Prostate gland (tissue), 2 donors: ENCODE data around the gene IGDCC3. TPM values are rescaled to one million over a fixed set of nuclear protein-coding genes. Genes with fewer than 3 reads are reported as not detected.

Source experiments
- DNase-seq: peaks from one replicate; pipeline ENCODE4 v3.0.0-alpha.2; 2019; ENCODE audit warnings: low spot score
- H3K27ac ChIP-seq, 2 donors: fragments of 200-600 bp; sonication (generic); 2 replicates each; pipeline ENCODE4 v1.5.1; 2017 to 2019
- H3K27me3 ChIP-seq: fragments of 200-600 bp; sonication (generic); replicated peaks from 2 replicates; pipeline ENCODE4 v1.5.1; 2019; ENCODE audit not compliant: insufficient read depth
- H3K36me3 ChIP-seq, 2 donors: fragments of 200-600 bp; sonication (generic); 1 replicate in 1 of 2; 2 replicates in 1 of 2; pipeline versions ENCODE4 v1.5.1 to v1.8.1; 2017 to 2019
- H3K4me1 ChIP-seq: fragments of 200-600 bp; sonication (generic); replicated peaks from 2 replicates; pipeline ENCODE4 v1.5.1; 2019
- H3K4me3 ChIP-seq, 2 donors: fragments of 200-600 bp; sonication (generic); 2 replicates each; pipeline ENCODE4 v1.5.1; 2017 to 2019
- H3K9me3 ChIP-seq: fragments of 200-600 bp; sonication (generic); 2 replicates; pipeline ENCODE4 v1.5.1; 2017
- CTCF ChIP-seq, 4 experiments: fragments of 200-600 bp in 2 of 4; fragments of 450-650 bp in 2 of 4; sonication (generic) in 2 of 4; IDR thresholded peaks; 1 replicate in 3 of 4; 2 replicates in 1 of 4; pipeline ENCODE4 v1.5.1; 2016 to 2019; ENCODE audit warnings: antibody characterized with exemption in 4 of 4, mild to moderate bottlenecking in 2 of 4, moderate library complexity in 2 of 4
- POLR2A ChIP-seq: fragments of 450-650 bp; IDR thresholded peaks from one replicate; pipeline ENCODE4 v1.6.1; 2016; ENCODE audit warnings: antibody characterized with exemption, mild to moderate bottlenecking
- POLR2AphosphoS5 ChIP-seq: sonication (generic); formaldehyde crosslinking; IDR thresholded peaks from one replicate; pipeline ENCODE4 v1.6.1; 2017; ENCODE audit warnings: antibody characterized with exemption
- WGBS: methylation state at CpG from one replicate; pipeline ENCODE4 v1.1.5; 2018; 5-methylcytosine and 5-hydroxymethylcytosine counted together
- intact Hi-C: fragments of 100-400 bp; cut with DNase I; formaldehyde crosslinking; loops from one replicate; pipeline ENCODE4 v1.14.2; 2022
- total RNA-seq, 2 donors: library from RNA; depleted of rRNA; stranded (reverse); fragments of >200 nt; gene quantifications; one replicate each; pipeline ENCODE4 v1.1.0, GENCODE V29; 2016

The IGDCC3 gene
- total RNA-seq, 2 donors from 2014 or later, result 0.05 to 2.7 TPM

GRCh38 chr15:65390447-65390846 lies 12.6 kb upstream of the IGDCC3 start:
- intact Hi-C loops, result no loop called here
- no peak for DNase-seq
- Histone ChIP-seq H3K4me1 (peaks cover under 1% of the 10 kb centered on the region), H3K27me3 (peaks cover 8% of the 10 kb centered on the region), H3K27ac (no peak overlapping the region), H3K9me3 (no peaks in the 10 kb centered on the region), H3K36me3 (no peaks in the 10 kb centered on the region), H3K4me3 (no peak overlapping the region)
- no peak for TF ChIP-seq POLR2A
- no peak for TF ChIP-seq CTCF (IDR thresholded peaks at IDR 0.05)
- no peak for TF ChIP-seq POLR2AphosphoS5
- 84% methylated on average over 1 of the region's 1 CpG for WGBS

- H3K27ac ChIP-seq, result no peak overlapping the region
- no peaks in the 10 kb centered on the region for H3K36me3 ChIP-seq
- 86% methylated on average over 10 of the region's 10 CpGs for WGBS
- no peaks in the 10 kb centered on the region for H3K9me3 ChIP-seq
- no peak for DNase-seq
- TF ChIP-seq POLR2A, result no peak
- TF ChIP-seq POLR2AphosphoS5, result no peak
- TF ChIP-seq CTCF (IDR thresholded peaks at IDR 0.05), result no peak
- H3K27me3 ChIP-seq, result no peaks in the 10 kb centered on the region
- no peak overlapping the region for H3K4me3 ChIP-seq
- intact Hi-C loops, result no loop called here
- peaks cover 5% of the 10 kb centered on the region for H3K4me1 ChIP-seq
Measured at GRCh38 chr15:65389226-65389625, 11.4 kb upstream of the IGDCC3 start.

GRCh38 chr15:65388306-65389080 lies 10.7 kb upstream of the IGDCC3 start:
- Histone ChIP-seq H3K27ac (no peak overlapping the region), H3K4me3 (no peak overlapping the region), H3K36me3 (no peaks in the 10 kb centered on the region), H3K27me3 (no peaks in the 10 kb centered on the region), H3K9me3 (no peaks in the 10 kb centered on the region), H3K4me1 (peaks cover 5% of the 10 kb centered on the region)
- TF ChIP-seq CTCF (IDR thresholded peaks at IDR 0.05), result no peak
- DNase-seq, result no peak
- intact Hi-C loops, result no loop called here
- 90% methylated on average over 17 of the region's 17 CpGs for WGBS

GRCh38 chr15:65386886-65387285 lies 9.1 kb upstream of the IGDCC3 start:
- no peak overlapping the region for H3K27ac ChIP-seq
- intact Hi-C loops, result no loop called here
- H3K27me3 ChIP-seq, result no peaks in the 10 kb centered on the region
- 95% methylated on average over 6 of the region's 6 CpGs for WGBS
- no peak for DNase-seq
- no peaks in the 10 kb centered on the region for H3K9me3 ChIP-seq
- no peak overlapping the region for H3K4me3 ChIP-seq
- no peak for TF ChIP-seq POLR2AphosphoS5
- no peak for TF ChIP-seq POLR2A
- TF ChIP-seq CTCF (IDR thresholded peaks at IDR 0.05), result no peak
- H3K4me1 ChIP-seq, result peaks cover 5% of the 10 kb centered on the region
- no peaks in the 10 kb centered on the region for H3K36me3 ChIP-seq

- no peaks in the 10 kb centered on the region for H3K9me3 ChIP-seq
- intact Hi-C loops, result no loop called here
- peaks cover 5% of the 10 kb centered on the region for H3K4me1 ChIP-seq
- DNase-seq, result no peak
- no peak overlapping the region for H3K27ac ChIP-seq
- no peaks in the 10 kb centered on the region for H3K36me3 ChIP-seq
- TF ChIP-seq CTCF (IDR thresholded peaks at IDR 0.05), result no peak
- TF ChIP-seq POLR2AphosphoS5, result no peak
- TF ChIP-seq POLR2A, result no peak
- no peak overlapping the region for H3K4me3 ChIP-seq
- no peaks in the 10 kb centered on the region for H3K27me3 ChIP-seq
- 90% methylated on average over 6 of the region's 6 CpGs for WGBS
Measured at GRCh38 chr15:65386376-65386775, 8.6 kb upstream of the IGDCC3 start.
